MM.1S (cell line): ENCODE results near the gene SLC25A22.

ENCODE experiments used
- CTCF ChIP-seq: fragments of 300-600 bp; sonication (generic); IDR thresholded peaks from 2 replicates; pipeline ENCODE4 v1.5.1; 2016; ENCODE audit warnings: antibody characterized with exemption, low read length, mixed read lengths
- EZH2 ChIP-seq: fragments of 300-600 bp; sonication (generic); optimal IDR thresholded peaks from 2 replicates; pipeline ENCODE3; 2017; ENCODE audit warnings: low read depth, mild to moderate bottlenecking, antibody characterized with exemption, low read length, mixed read lengths

- TF ChIP-seq CTCF (no peak), EZH2 (no peak)
Measured at GRCh38 chr11:830295-831117, 32.4 kb upstream of the SLC25A22 start.
